HG03159 (cell line): ENCODE measurements around the gene PIP4K2A.

ENCODE experiments used
- ATAC-seq: cut with Tn5 transposase; IDR thresholded peaks from one replicate; pipeline ENCODE4 v1.9.1; 2021; ENCODE audit warnings: mild to moderate bottlenecking, moderate library complexity; ENCODE audit not compliant: unreplicated experiment

The PIP4K2A gene

DNA sequence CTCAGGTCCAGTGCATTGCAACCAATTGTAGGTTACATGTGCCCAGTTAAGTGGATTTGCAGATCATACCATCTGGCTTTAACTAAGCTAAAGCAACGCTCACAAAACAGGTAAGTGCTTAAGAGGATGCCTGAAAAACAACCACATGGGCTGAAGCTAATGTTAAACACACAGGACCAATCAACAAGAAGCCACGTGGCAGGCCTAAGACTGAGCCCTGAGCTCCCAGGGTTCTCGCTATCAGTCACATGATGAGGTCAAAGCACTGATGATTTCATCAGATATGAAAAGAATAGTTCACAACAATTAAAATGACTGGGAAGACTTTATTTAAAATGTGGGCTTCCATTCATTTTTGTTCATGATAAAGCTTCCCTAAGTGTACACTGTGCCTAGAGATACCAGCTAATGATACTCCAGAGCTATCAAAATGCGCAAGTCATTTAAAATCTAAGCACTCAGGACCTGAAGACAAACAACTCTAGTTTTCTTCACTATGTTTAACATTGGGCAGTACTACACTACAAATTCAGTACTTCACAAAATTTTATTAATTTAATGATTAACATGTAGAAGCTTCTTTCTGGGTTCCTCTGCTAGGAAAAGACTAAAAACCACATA, 90.6 kb downstream of the PIP4K2A start:
- ATAC-seq = no peak

- ATAC-seq = no peak
These were observed 92.1 kb downstream of the PIP4K2A start for GRCh38 chr10:22622242-22622806.

- ATAC-seq = no peak
These were observed 92.7 kb downstream of the PIP4K2A start for GRCh38 chr10:22621726-22622125.

DNA sequence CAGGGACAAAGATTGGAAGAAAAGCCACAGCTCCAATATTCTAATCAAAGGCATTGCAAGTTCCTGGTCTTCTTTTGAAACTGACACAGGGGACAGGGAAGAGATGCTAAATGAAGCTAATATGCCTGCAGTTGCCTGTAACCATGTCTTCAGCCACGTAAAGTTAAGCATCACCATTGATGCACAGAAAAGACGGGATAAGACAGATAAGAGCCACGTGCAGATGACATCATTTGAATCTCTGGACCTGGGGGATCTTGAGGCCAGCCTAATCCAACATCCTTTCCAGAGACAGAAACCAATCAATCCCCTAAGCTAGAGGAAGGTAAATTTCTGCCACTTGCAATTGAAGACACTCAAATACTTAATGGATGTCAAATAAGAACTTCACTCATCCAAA, 93.4 kb downstream of the PIP4K2A start:
- ATAC-seq = no peak

GRCh38 chr10:22620140-22620857, 94.1 kb downstream of the PIP4K2A start:
- ATAC-seq = no peak

DNA sequence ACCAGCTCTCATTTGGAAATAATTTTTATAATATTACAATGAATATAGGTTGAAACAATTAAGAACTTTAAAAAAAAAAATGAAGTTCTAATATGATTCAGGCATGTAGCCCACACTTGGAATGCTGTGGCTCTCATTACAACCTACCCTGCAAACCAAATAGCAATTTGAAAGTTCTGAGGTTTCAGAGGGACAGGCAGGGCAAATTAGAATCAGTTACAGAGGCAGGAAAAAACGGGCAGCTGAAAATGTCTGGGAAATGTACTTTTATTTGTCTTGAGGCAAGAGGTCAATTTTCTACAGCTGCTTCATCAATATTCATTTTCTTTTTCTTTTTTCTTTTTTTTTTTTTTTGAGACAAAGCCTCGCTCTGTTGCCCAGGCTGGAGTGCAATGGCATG, 95.3 kb downstream of the PIP4K2A start:
- ATAC-seq = no peak

DNA sequence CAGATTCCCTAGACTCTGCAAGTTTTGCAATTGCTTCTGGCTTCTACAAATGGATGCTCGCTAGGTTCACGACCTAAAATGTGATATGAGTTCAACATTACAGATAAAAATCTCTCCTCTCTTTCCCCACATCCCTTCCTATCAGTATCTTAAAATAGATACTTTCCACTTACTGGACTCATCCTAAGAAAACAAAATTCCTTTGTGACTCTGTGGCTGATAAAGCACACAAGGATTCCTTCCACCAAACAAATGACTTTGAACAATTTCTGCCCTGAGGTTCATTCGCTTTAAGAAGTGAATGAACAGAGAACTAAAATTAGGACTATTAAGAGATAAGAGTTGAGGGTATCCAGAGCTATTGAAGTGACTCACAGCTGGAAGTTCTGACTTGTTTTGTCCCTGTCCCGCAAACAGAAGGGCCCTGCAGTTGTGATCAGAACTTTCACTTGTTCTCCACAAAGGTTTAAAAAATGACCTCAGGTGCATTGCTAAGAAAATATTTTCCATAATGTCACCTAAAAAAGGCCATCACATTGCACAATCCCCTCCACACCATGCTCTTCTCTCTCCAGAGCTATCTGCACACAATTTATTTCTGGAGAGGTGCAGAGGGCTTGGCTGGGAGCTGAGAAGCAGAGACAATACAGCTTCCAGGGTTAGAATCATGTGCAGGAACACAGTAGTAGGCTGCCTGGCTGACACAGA, 96.1 kb downstream of the PIP4K2A start:
- no peak for ATAC-seq

DNA sequence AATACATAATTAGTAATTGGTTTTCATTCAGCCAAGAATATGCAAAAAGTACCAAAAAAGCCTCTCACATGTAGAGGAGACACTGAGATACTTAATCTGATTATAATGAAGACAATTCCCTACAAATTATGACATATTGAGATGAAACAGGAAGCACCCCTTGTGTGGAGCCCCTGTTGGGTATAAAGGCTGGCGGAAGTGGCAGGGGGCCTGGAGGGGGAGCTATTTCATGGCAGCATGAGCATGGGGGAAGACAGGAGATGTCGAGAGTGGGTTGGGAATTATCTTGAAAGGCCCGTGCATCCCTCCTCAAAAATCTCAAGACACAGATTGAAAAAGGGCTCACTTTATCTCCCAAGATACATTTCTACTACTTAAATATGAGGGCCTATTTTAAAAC, 96.9 kb downstream of the PIP4K2A start:
- no peak for ATAC-seq

- no peak for ATAC-seq
These were observed 97.3 kb downstream of the PIP4K2A start for GRCh38 chr10:22617051-22617450.

DNA sequence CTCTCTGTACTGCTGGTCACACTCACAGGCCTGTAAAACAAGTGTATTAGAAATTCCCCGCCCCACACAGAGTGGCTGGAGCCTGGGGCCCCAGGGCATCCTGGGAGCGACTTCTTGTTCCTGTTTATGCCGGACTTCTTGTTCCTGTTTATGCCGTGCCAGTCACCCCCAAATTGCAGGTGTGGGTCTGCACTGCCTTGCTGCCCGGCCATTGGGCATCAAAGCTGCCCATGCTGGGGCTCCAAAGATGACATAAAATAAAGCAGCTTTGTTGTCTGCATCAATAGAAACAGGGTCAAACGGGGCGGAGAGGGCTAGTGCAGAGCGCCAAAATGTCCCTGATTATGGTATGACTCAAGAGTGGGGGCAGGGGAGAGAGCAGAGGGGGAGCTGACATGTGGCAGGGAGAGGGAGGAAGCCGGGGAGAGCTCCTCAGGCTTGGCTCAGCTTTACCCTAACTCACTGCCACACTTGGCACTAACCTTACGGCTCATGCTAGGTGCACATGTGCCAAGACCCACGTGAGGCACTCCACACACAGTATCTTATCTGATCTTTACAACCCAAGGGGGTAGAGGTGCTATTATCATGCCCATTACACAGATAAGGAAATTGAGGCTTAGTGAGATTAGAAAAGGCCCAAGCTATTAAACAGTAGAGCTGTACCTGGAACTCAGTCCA, 98.4 kb downstream of the PIP4K2A start:
- peak; percentile 62 for ATAC-seq

- no peak for ATAC-seq
These were observed 99.3 kb downstream of the PIP4K2A start for GRCh38 chr10:22615101-22615500.

DNA sequence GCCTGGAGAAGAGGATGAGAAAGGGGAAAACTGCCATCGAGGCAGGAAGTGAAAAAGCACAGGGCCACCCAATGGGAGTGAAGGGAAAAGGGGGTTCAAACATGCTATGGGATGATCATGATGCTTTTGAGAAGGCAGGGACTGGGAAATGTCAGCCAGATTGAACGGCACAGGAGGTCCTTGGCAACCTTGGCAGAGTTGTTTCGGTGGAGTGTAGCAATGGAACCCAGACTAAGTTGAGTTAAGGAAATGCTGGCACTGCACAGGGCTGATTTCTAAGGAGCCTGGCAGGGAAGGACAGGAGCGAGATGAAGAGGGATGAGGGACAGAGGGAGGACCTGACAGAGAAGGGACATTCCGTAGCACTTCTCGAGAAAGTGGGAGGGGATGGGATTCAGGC, 101.4 kb downstream of the PIP4K2A start:
- no peak for ATAC-seq

DNA sequence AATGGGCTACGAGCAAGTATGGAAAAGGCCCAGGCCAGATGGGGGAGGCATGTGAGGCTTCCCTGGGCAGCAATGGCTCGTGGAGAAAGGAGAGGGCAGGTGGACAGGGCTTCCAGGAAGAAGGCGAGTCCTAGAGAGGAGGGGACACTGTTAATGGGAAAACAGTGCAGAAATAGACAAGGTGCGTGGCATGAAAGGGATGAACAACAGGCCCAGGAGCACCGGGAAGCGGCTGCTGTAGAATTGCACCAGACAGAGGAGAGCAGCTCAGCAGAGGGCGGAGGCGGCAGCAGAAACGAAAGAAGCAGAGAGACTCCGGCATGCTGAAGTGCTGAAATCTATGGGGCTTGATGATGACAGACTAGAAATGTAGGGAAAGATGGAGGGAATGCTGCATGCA, 102.1 kb downstream of the PIP4K2A start:
- no peak for ATAC-seq

GRCh38 chr10:22611425-22612115, 102.8 kb downstream of the PIP4K2A start:
- peak; percentile 53 for ATAC-seq

DNA sequence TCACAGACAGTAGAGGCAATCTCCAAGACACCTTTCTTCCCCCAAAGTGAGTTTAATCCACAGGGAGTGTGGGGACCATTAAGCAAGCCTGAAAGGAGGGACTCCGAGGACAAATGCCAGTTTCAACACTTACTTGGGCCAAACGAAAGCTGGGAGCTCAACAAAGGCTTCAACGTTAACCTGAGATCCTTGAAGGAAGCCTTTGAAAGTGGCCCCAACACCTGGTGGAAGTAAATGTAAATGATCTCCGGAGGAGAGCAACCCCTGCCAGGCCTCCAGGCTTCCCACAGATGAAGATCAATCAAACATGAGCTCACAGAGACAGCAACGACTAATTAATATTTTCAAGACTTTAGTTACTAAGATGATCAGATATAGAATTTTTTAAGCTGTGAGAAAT, 103.8 kb downstream of the PIP4K2A start:
- no peak for ATAC-seq

GRCh38 chr10:22609719-22610465, 104.5 kb downstream of the PIP4K2A start:
- ATAC-seq = no peak

DNA sequence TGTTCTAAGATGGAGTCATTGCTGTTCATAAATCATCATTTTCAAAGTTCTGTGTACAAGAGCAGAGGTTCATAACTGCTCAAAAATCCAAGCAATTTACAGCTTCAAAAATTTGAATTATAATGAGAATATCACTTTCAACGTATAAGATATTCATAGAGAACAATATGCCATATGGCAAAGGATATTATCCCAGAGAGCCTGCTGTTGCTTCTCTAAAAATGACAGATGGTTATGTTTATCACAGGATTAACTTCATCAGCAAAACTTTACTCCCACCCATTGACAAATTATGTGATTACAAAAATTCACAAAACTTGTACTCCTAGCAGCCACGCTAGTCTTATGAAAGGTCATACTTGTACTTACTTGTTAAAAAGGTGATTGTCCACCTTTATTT, 105.1 kb downstream of the PIP4K2A start:
- ATAC-seq = no peak

- ATAC-seq = no peak
These were observed 107.1 kb downstream of the PIP4K2A start for GRCh38 chr10:22607261-22607660.

DNA sequence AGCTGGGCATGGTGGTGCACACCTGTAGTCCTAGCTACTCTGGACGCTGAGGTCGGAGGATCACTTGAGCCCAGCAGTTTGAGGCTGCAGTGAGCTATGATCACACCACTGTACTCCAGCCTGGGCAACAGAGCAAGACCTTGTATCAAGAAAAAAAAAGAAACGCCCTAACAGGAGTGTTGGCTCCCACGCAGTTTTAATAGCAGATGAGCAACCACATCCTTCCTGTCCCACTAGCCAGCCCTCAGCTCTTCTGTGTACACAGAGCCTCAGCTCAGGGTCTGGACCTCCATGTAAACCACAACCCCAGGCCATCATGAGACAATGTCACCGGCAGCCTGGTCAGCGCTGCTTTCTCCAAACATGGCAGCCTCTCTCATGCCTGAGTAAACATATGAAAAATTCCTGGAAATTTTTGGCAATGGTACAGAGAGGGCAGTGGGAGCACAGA, 108.2 kb downstream of the PIP4K2A start:
- ATAC-seq = peak; percentile 92

- no peak for ATAC-seq
These were observed 109.2 kb downstream of the PIP4K2A start for GRCh38 chr10:22605168-22605567.
